CD14-positive monocyte (primary cell): ENCODE results near the gene WIPF2. TPM values are rescaled to one million over a fixed set of nuclear protein-coding genes. Genes with fewer than 3 reads are reported as not detected.

Source experiments
- DNase-seq, 3 donors: peaks; one replicate each; pipeline ENCODE4 v3.0.0-alpha.2; 2011 to 2022
- H2AFZ ChIP-seq: 2 replicates; pipeline ENCODE4 v1.6.0; 2012; ENCODE audit warnings: mild to moderate bottlenecking, low read depth, low read length, inconsistent platforms; ENCODE audit not compliant: insufficient read depth, poor library complexity, severe bottlenecking
- H3K27ac ChIP-seq, 2 donors: 1 replicate in 1 of 2; 2 replicates in 1 of 2; pipeline ENCODE4 v1.5.1; 2012 to 2013; ENCODE audit warnings: low read length in 2 of 2, control low read depth in 1 of 2, inconsistent platforms in 1 of 2, low read depth in 1 of 2, mild to moderate bottlenecking in 1 of 2
- H3K27me3 ChIP-seq, 2 donors: one replicate each; pipeline versions ENCODE4 v1.6.0 to v1.6.1; 2011 to 2013; ENCODE audit warnings: low read length in 2 of 2; ENCODE audit not compliant: control insufficient read depth in 2 of 2, insufficient read depth in 2 of 2
- H3K36me3 ChIP-seq, 2 donors: replicated peaks in 1 of 2; 1 replicate in 1 of 2; 2 replicates in 1 of 2; pipeline versions ENCODE4 v1.5.1 to v1.6.1; 2012 to 2013; ENCODE audit warnings: low read length in 2 of 2, control low read depth in 1 of 2, inconsistent platforms in 1 of 2, mild to moderate bottlenecking in 1 of 2; ENCODE audit not compliant: insufficient read depth in 2 of 2, control insufficient read depth in 1 of 2
- H3K4me1 ChIP-seq, 2 donors: 1 replicate in 1 of 2; 2 replicates in 1 of 2; pipeline versions ENCODE4 v1.5.1 to v1.6.1; 2012 to 2013; ENCODE audit warnings: low read length in 2 of 2, control low read depth in 1 of 2, inconsistent platforms in 1 of 2, mild to moderate bottlenecking in 1 of 2, moderate library complexity in 1 of 2; ENCODE audit not compliant: insufficient read depth in 2 of 2, control insufficient read depth in 1 of 2
- H3K4me2 ChIP-seq: replicated peaks from 2 replicates; pipeline ENCODE3; 2012; ENCODE audit warnings: low read length, moderate library complexity, mild to moderate bottlenecking; ENCODE audit not compliant: poor library complexity, severe bottlenecking; ENCODE audit errors: extremely low read depth
- H3K4me3 ChIP-seq, 3 experiments: fragments of 200-600 bp in 1 of 3; sonication (generic) in 1 of 3; replicated peaks in 1 of 3; 1 replicate in 2 of 3; 2 replicates in 1 of 3; pipeline ENCODE4 v1.5.1; 2011 to 2013; ENCODE audit warnings: low read length in 3 of 3, mild to moderate bottlenecking in 3 of 3, control low read depth in 2 of 3, low read depth in 2 of 3, inconsistent platforms in 1 of 3, moderate library complexity in 1 of 3
- H3K79me2 ChIP-seq: 2 replicates; pipeline ENCODE4 v1.6.0; 2012; ENCODE audit warnings: mild to moderate bottlenecking, control low read depth, inconsistent platforms, low read length, moderate library complexity; ENCODE audit not compliant: insufficient read depth
- H3K9ac ChIP-seq: 2 replicates; pipeline ENCODE4 v1.6.0; 2017; ENCODE audit warnings: low read length, mild to moderate bottlenecking; ENCODE audit not compliant: insufficient read depth, poor library complexity, severe bottlenecking
- H3K9me3 ChIP-seq, 2 donors: replicated peaks in 1 of 2; 1 replicate in 1 of 2; 2 replicates in 1 of 2; pipeline versions ENCODE4 v1.5.1 to v1.6.1; 2012 to 2013; ENCODE audit warnings: low read length in 2 of 2, control low read depth in 1 of 2; ENCODE audit not compliant: control insufficient read depth in 1 of 2, insufficient read depth in 1 of 2
- H4K20me1 ChIP-seq: 2 replicates; pipeline ENCODE4 v1.6.0; 2012; ENCODE audit warnings: mild to moderate bottlenecking, low read length, control low read depth, moderate library complexity; ENCODE audit not compliant: insufficient read depth
- H3K27ac Mint-ChIP-seq, 7 donors: one replicate each; pipeline ENCODE4 v1.8.0; 2020; ENCODE audit warnings: mild to moderate bottlenecking in 7 of 7, mixed read lengths in 7 of 7, moderate library complexity in 6 of 7, inconsistent platforms in 2 of 7
- H3K27me3 Mint-ChIP-seq, 3 donors: one replicate each; pipeline ENCODE4 v1.8.0; 2021 to 2022; ENCODE audit warnings: low read depth in 3 of 3, mild to moderate bottlenecking in 3 of 3, mixed read lengths in 3 of 3, moderate library complexity in 3 of 3, inconsistent platforms in 1 of 3
- H3K36me3 Mint-ChIP-seq, 2 donors: one replicate each; pipeline ENCODE4 v1.8.0; 2020; ENCODE audit warnings: mixed read lengths in 2 of 2, inconsistent platforms in 1 of 2, mild to moderate bottlenecking in 1 of 2
- H3K4me1 Mint-ChIP-seq: one replicate; pipeline ENCODE4 v1.8.0; 2020; ENCODE audit warnings: mild to moderate bottlenecking, mixed read lengths
- H3K4me3 Mint-ChIP-seq, 2 donors: one replicate each; pipeline ENCODE4 v1.8.0; 2020; ENCODE audit warnings: mild to moderate bottlenecking in 2 of 2, mixed read lengths in 2 of 2, moderate library complexity in 1 of 2
- H3K9me3 Mint-ChIP-seq, 7 donors: one replicate each; pipeline ENCODE4 v1.8.0; 2020 to 2022; ENCODE audit warnings: mixed read lengths in 7 of 7, mild to moderate bottlenecking in 6 of 7, moderate library complexity in 6 of 7, inconsistent platforms in 2 of 7
- WGBS: methylation state at CpG from one replicate; pipeline ENCODE4 v1.1.5; 2013; ENCODE audit warnings: missing lambda C conversion rate; ENCODE audit not compliant: insufficient coverage; 5-methylcytosine and 5-hydroxymethylcytosine counted together
- intact Hi-C, 2 donors: fragments of 100-400 bp; cut with micrococcal nuclease; formaldehyde crosslinking; loops; one replicate each; pipeline versions ENCODE4 v1.15.0 to v1.15.1; 2023
- polyA plus RNA-seq, 3 donors: library from polyadenylated mRNA; depleted of rRNA in 1 of 3; unstranded in 2 of 3; stranded (reverse) in 1 of 3; fragments of 300-500 nt in 2 of 3; fragments of >200 nt in 1 of 3; fragmentation: Illumina TruSeq in 2 of 3; gene quantifications; 1 replicate in 2 of 3; 2 replicates in 1 of 3; pipeline ENCODE4 v1.2.3, GENCODE V29; 2012 to 2021
- TF ChIP-seq, protein P1 (sequence below): fragments of 200-600 bp; IDR thresholded peaks from one replicate; pipeline ENCODE4 v1.8.0; 2022; ENCODE audit warnings: antibody characterized with exemption, mild to moderate bottlenecking

Gene WIPF2
- polyA plus RNA-seq, 3 donors = 5.2 to 9.7 (median 8.4) TPM

DNA sequence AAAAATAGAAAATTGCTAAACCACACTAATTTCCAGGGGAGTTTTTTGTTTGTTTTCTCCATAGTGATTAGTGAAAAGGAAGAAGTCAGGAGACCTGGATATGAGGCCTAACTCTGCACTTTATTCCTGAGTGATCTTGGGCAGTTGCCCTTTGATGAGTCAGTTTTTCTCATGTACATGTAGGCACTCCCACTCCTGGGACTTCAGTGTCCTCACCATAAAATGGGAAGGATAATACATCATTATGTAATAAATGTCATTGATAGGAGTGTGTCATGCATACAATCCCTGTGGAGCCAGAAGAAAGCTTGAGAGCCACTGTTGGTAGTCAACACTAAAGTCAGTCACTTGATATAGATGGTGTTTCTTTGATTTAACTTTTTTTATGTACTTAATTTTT lies 32.5 kb downstream of the WIPF2 start:
- H3K36me3 ChIP-seq = peaks cover 6 to 17% of the 10 kb centered on the region in 2 donors
- no peak overlapping the region for H3K9ac ChIP-seq
- Mint-ChIP-seq H3K27me3 (no peaks in the 10 kb centered on the region), H3K36me3 (peaks cover 4 to 18% of the 10 kb centered on the region in 2 donors), H3K27ac (no peak overlapping the region), H3K4me3 (no peak overlapping the region), H3K4me1 (peaks cover 18% of the 10 kb centered on the region), H3K9me3 (no peaks in the 10 kb centered on the region)
- peaks cover 5 to 11% of the 10 kb centered on the region in 2 donors for H3K4me1 ChIP-seq
- H2AFZ ChIP-seq = no peak overlapping the region
- peak overlapping the region in 1 of 2 donors; percentile 2 for H3K27ac ChIP-seq
- peaks cover 95% of the 10 kb centered on the region for H4K20me1 ChIP-seq
- intact Hi-C loops = no loop called here
- H3K79me2 ChIP-seq = peaks cover 82% of the 10 kb centered on the region
- TF ChIP-seq, protein P1, sequence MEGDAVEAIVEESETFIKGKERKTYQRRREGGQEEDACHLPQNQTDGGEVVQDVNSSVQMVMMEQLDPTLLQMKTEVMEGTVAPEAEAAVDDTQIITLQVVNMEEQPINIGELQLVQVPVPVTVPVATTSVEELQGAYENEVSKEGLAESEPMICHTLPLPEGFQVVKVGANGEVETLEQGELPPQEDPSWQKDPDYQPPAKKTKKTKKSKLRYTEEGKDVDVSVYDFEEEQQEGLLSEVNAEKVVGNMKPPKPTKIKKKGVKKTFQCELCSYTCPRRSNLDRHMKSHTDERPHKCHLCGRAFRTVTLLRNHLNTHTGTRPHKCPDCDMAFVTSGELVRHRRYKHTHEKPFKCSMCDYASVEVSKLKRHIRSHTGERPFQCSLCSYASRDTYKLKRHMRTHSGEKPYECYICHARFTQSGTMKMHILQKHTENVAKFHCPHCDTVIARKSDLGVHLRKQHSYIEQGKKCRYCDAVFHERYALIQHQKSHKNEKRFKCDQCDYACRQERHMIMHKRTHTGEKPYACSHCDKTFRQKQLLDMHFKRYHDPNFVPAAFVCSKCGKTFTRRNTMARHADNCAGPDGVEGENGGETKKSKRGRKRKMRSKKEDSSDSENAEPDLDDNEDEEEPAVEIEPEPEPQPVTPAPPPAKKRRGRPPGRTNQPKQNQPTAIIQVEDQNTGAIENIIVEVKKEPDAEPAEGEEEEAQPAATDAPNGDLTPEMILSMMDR = no peak
- no peak overlapping the region for H3K4me3 ChIP-seq
- H3K9me3 ChIP-seq = no peaks in the 10 kb centered on the region
- H3K27me3 ChIP-seq = no peaks in the 10 kb centered on the region
- no peak overlapping the region for H3K4me2 ChIP-seq
- DNase-seq = peak in 1 of 3 donors; percentile 11

DNA sequence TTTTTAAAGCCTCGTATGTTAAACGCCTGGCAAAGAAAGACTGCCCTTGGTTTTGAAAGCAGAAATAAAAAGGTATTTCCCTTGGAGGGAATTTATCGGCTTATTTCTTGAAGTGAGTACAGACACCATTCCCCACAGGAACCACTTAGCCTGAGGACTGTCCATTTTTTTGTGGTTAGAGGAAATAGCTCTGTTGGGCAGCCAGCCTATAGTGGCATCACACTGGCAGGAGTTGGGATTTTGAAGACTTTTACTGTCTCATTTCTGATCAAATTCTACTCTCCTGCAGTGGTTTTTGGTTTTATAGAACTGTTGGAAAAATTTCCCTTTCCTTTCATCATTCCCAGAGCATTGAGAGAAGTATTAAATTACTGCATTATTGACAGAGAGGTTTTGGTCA lies 34.5 kb downstream of the WIPF2 start:
- H3K27ac ChIP-seq = no peak overlapping the region
- Mint-ChIP-seq H3K9me3 (no peaks in the 10 kb centered on the region), H3K27ac (no peak overlapping the region), H3K4me3 (no peak overlapping the region), H3K27me3 (no peaks in the 10 kb centered on the region), H3K36me3 (peaks cover 20 to 37% of the 10 kb centered on the region in 2 donors), H3K4me1 (peaks cover 12% of the 10 kb centered on the region)
- DNase-seq = no peak
- TF ChIP-seq, protein P1 = no peak
- no CpG with 5 or more reads among the region's 3 CpGs for WGBS
- no peak overlapping the region for H3K4me2 ChIP-seq
- peaks cover 74% of the 10 kb centered on the region for H3K79me2 ChIP-seq
- peaks cover 0 to 7% of the 10 kb centered on the region in 2 donors for H3K4me1 ChIP-seq
- H3K36me3 ChIP-seq = peaks cover 21 to 37% of the 10 kb centered on the region in 2 donors
- no peaks in the 10 kb centered on the region for H3K9me3 ChIP-seq
- H4K20me1 ChIP-seq = peaks cover 86% of the 10 kb centered on the region
- H3K27me3 ChIP-seq = no peaks in the 10 kb centered on the region
- no peak overlapping the region for H3K9ac ChIP-seq
- no peak overlapping the region for H3K4me3 ChIP-seq
- intact Hi-C loops = no loop called here
- no peak overlapping the region for H2AFZ ChIP-seq
